Kidney (tissue), 14 donors: ENCODE results near the gene ADCY2. TPM values are rescaled to one million over a fixed set of nuclear protein-coding genes. Genes with fewer than 3 reads are reported as not detected.

Source experiments
- DNase-seq, 5 donors: peaks; one replicate each; pipeline ENCODE4 v3.0.0-alpha.2; 2013 to 2020
- FAIRE-seq: peaks from 2 replicates; lab custom pipeline; 2012; peaks lifted over from hg19 to GRCh38; lab: Jason Lieb, UNC
- H3K27ac ChIP-seq, 2 donors: one replicate each; pipeline ENCODE4 v1.7.0; 2013; ENCODE audit warnings: low read depth in 2 of 2, low read length in 2 of 2, inconsistent platforms in 1 of 2
- H3K27me3 ChIP-seq: one replicate; pipeline ENCODE4 v1.7.1; 2013; ENCODE audit warnings: low read length, inconsistent platforms; ENCODE audit not compliant: control insufficient read depth, insufficient read depth
- H3K36me3 ChIP-seq, 3 donors: one replicate each; pipeline versions ENCODE4 v1.7.0 to v1.7.1; 2013; ENCODE audit warnings: low read length in 3 of 3, control low read depth in 1 of 3, inconsistent platforms in 1 of 3; ENCODE audit not compliant: insufficient read depth in 3 of 3, control insufficient read depth in 2 of 3
- H3K4me1 ChIP-seq, 3 donors: one replicate each; pipeline versions ENCODE4 v1.7.0 to v1.7.1; 2013; ENCODE audit warnings: low read length in 3 of 3, inconsistent platforms in 1 of 3, low read depth in 1 of 3; ENCODE audit not compliant: control insufficient read depth in 2 of 3, insufficient read depth in 2 of 3
- H3K4me3 ChIP-seq, 3 donors: one replicate each; pipeline versions ENCODE4 v1.7.0 to v1.8.1; 2013; ENCODE audit warnings: low read length in 3 of 3, control low read depth in 1 of 3, inconsistent platforms in 1 of 3
- H3K9ac ChIP-seq, 3 donors: one replicate each; pipeline versions ENCODE4 v1.7.0 to v1.7.1; 2013; ENCODE audit warnings: low read length in 3 of 3, control low read depth in 1 of 3, inconsistent platforms in 1 of 3
- H3K9me3 ChIP-seq, 3 donors: one replicate each; pipeline versions ENCODE4 v1.7.0 to v1.7.1; 2013; ENCODE audit warnings: low read length in 3 of 3, control low read depth in 1 of 3, inconsistent platforms in 1 of 3; ENCODE audit not compliant: control insufficient read depth in 2 of 3, insufficient read depth in 1 of 3
- intact Hi-C: fragments of 100-400 bp; cut with DNase I; formaldehyde crosslinking; loops from one replicate; pipeline ENCODE4 v1.11.1; 2022
- polyA plus RNA-seq: library from polyadenylated mRNA; stranded (reverse); fragments of 350-450 nt; fragmentation: Illumina TruSeq; extraction: RNeasy Lipid Tissue Mini Kit (QIAGEN cat#74804); gene quantifications from one replicate; pipeline ENCODE4 v1.2.3, GENCODE V29; 2014; ENCODE audit warnings: low read depth, low replicate concordance; ENCODE audit not compliant: insufficient read depth
- total RNA-seq: library from RNA; stranded (reverse); fragmentation: NEBNext Ultra II Directional; extraction: Animal tissue kit (Norgen Biotek cat#: 25700); gene quantifications from one replicate; pipeline ENCODE4 v1.2.1, GENCODE V29; 2021
- TF ChIP-seq, protein P1 (sequence below): IDR thresholded peaks from 3 replicates; pipeline ENCODE4 v1.5.1; 2012; ENCODE audit warnings: mild to moderate bottlenecking, moderate library complexity, borderline replicate concordance; ENCODE audit not compliant: insufficient read depth; ENCODE audit errors: extremely low read depth
- donor health status: control.
- donor health status: control.
- donor health status: control.
- donor health status: control.
- donor health status: control.
- donor health status: DM: yes; HTN: yes; CAD: no.
- donor health status: Normal renal cell carcinoma (clear cell type).

ADCY2 gene
- total and polyA plus RNA-seq, 2 donors from 2014 or later, result 0.17 to 2.2 TPM

DNA sequence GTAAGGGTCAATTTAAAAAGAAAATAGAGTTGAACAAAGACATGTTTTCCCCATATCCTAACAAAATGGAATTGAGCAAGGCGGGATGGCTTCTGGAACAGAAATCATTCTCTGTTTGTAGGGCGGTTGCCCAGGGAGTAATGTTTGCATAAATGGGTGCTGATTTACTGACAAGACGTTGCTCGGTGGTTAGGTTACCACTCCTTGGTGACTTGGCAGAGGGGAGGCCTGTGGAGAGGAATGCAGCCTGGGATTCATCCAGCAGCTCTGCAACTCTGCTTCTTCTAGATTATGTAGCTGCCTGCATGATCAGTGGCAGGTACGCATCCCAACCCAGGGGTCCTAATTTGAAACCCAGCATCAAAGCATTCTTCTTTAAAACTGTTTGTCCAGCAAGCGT is 254.8 kb downstream of the ADCY2 start:
- H3K4me1 ChIP-seq, result no peaks in the 10 kb centered on the region
- no peaks in the 10 kb centered on the region for H3K27me3 ChIP-seq
- no peaks in the 10 kb centered on the region for H3K36me3 ChIP-seq
- no peak for FAIRE-seq
- no peaks in the 10 kb centered on the region for H3K9me3 ChIP-seq
- H3K27ac ChIP-seq, result no peak overlapping the region
- intact Hi-C loops, result no loop called here
- TF ChIP-seq, protein P1, sequence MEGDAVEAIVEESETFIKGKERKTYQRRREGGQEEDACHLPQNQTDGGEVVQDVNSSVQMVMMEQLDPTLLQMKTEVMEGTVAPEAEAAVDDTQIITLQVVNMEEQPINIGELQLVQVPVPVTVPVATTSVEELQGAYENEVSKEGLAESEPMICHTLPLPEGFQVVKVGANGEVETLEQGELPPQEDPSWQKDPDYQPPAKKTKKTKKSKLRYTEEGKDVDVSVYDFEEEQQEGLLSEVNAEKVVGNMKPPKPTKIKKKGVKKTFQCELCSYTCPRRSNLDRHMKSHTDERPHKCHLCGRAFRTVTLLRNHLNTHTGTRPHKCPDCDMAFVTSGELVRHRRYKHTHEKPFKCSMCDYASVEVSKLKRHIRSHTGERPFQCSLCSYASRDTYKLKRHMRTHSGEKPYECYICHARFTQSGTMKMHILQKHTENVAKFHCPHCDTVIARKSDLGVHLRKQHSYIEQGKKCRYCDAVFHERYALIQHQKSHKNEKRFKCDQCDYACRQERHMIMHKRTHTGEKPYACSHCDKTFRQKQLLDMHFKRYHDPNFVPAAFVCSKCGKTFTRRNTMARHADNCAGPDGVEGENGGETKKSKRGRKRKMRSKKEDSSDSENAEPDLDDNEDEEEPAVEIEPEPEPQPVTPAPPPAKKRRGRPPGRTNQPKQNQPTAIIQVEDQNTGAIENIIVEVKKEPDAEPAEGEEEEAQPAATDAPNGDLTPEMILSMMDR, result no peak
- DNase-seq, result no peak
- no peak overlapping the region for H3K9ac ChIP-seq
- H3K4me3 ChIP-seq, result no peak overlapping the region

GRCh38 chr5:7653046-7653445 is 257.1 kb downstream of the ADCY2 start:
- DNase-seq, result no peak

GRCh38 chr5:7657153-7657552 is 261.2 kb downstream of the ADCY2 start:
- Histone ChIP-seq H3K4me3 (no peak overlapping the region), H3K36me3 (no peaks in the 10 kb centered on the region), H3K9me3 (no peaks in the 10 kb centered on the region), H3K27me3 (no peaks in the 10 kb centered on the region), H3K27ac (no peak overlapping the region), H3K4me1 (no peaks in the 10 kb centered on the region), H3K9ac (no peak overlapping the region)
- DNase-seq (no peak), FAIRE-seq (no peak)
- TF ChIP-seq, protein P1, result no peak
- intact Hi-C loops, result no loop called here

More at GRCh38 chr5:7653046-7653445, 257.1 kb downstream of the ADCY2 start:
- Histone ChIP-seq H3K27ac (no peak overlapping the region), H3K4me3 (no peak overlapping the region), H3K27me3 (no peaks in the 10 kb centered on the region), H3K4me1 (no peaks in the 10 kb centered on the region), H3K36me3 (no peaks in the 10 kb centered on the region), H3K9ac (no peak overlapping the region), H3K9me3 (no peaks in the 10 kb centered on the region)
- intact Hi-C loops, result no loop called here
- no peak for FAIRE-seq
- TF ChIP-seq, protein P1, result no peak

DNA sequence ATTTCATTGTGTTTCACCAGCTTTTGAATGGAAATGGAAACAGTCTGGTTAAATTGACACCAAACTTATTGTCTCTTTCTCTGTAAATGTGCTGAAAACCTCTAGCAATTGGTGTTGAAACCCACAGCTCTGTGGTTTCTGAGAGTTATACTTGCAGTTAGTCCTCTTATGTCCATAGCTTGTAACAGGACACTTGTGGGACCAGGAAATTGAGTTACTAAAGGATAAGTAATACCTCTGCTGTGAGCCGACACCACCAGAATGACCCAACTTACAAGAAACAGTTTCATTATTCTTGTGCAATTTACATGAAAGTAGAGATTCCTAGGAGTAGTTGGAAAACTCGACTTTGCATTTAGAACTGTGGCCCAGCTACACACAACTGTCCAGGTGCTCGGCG is 263.5 kb downstream of the ADCY2 start:
- Histone ChIP-seq H3K4me3 (no peak overlapping the region), H3K36me3 (no peaks in the 10 kb centered on the region), H3K9ac (no peak overlapping the region), H3K27ac (no peak overlapping the region), H3K27me3 (no peaks in the 10 kb centered on the region), H3K9me3 (no peaks in the 10 kb centered on the region), H3K4me1 (no peaks in the 10 kb centered on the region)
- no peak for DNase-seq
- no peak for FAIRE-seq
- intact Hi-C loops, result no loop called here
- TF ChIP-seq, protein P1, result no peak
